AG08395 (cell line): ENCODE results near the gene KATNIP.
"Not testable (repeated sequence)": the region's sequence is repeated elsewhere in the genome, so short reads cannot be mapped to it uniquely, and the experiment has no call there.

Source experiments
- DNase-seq: peaks from one replicate; pipeline ENCODE4 v3.0.0; 2012; ENCODE audit warnings: mixed read lengths, low spot score

The KATNIP gene

GRCh38 chr16:27538528-27538927 lies 11.4 kb upstream of the KATNIP start:
- no peak for DNase-seq

GRCh38 chr16:27539120-27539519 lies 10.8 kb upstream of the KATNIP start:
- no peak for DNase-seq

GRCh38 chr16:27539636-27540035 lies 10.3 kb upstream of the KATNIP start:
- DNase-seq, result no peak

GRCh38 chr16:27543801-27544200 lies 6.1 kb upstream of the KATNIP start:
- no peak for DNase-seq

GRCh38 chr16:27544671-27545070 lies 5.3 kb upstream of the KATNIP start:
- no peak for DNase-seq

- peak; percentile 81 for DNase-seq
These were observed 2.8 kb upstream of the KATNIP start for GRCh38 chr16:27547134-27547533.

GRCh38 chr16:27547851-27548250 lies 2.1 kb upstream of the KATNIP start:
- no peak for DNase-seq

GRCh38 chr16:27549464-27549745 lies 539 bp upstream of the KATNIP start:
- DNase-seq, result no peak

- DNase-seq, result no peak
These were observed 607 bp downstream of the KATNIP start for GRCh38 chr16:27550582-27550920.

- no peak for DNase-seq
These were observed 1.1 kb downstream of the KATNIP start for GRCh38 chr16:27551036-27551435.

- no peak for DNase-seq
These were observed 6.5 kb downstream of the KATNIP start for GRCh38 chr16:27556471-27556870.

GRCh38 chr16:27558434-27558833 lies 8.5 kb downstream of the KATNIP start:
- no peak for DNase-seq

- no peak for DNase-seq
These were observed 9.0 kb downstream of the KATNIP start for GRCh38 chr16:27558932-27559331.

GRCh38 chr16:27561216-27561615 lies 11.3 kb downstream of the KATNIP start:
- DNase-seq, result no peak

GRCh38 chr16:27564224-27564623 lies 14.3 kb downstream of the KATNIP start:
- DNase-seq, result no peak

- DNase-seq, result no peak
These were observed 16.5 kb downstream of the KATNIP start for GRCh38 chr16:27566417-27566816.

- no peak for DNase-seq
These were observed 18.1 kb downstream of the KATNIP start for GRCh38 chr16:27568077-27568476.

GRCh38 chr16:27570986-27571385 lies 21.0 kb downstream of the KATNIP start:
- not testable (repeated sequence) for DNase-seq

GRCh38 chr16:27571433-27572326 lies 21.7 kb downstream of the KATNIP start:
- DNase-seq, result no peak

GRCh38 chr16:27572711-27573110 lies 22.8 kb downstream of the KATNIP start:
- DNase-seq, result no peak

- DNase-seq, result no peak
These were observed 26.8 kb downstream of the KATNIP start for GRCh38 chr16:27576729-27577128.

GRCh38 chr16:27579087-27579980 lies 29.4 kb downstream of the KATNIP start:
- no peak for DNase-seq

GRCh38 chr16:27582883-27583282 lies 32.9 kb downstream of the KATNIP start:
- DNase-seq, result no peak
